Body of pancreas (tissue), 4 donors: ENCODE results near the gene SCPEP1. TPM values are rescaled to one million over a fixed set of nuclear protein-coding genes. Genes with fewer than 3 reads are reported as not detected.
"Not testable (repeated sequence)": the region's sequence is repeated elsewhere in the genome, so short reads cannot be mapped to it uniquely, and the experiment has no call there.

Experiments
- ATAC-seq: fragments of 150-250 bp; one replicate; pipeline ENCODE4 v1.9.1; 2016
- DNase-seq, 4 donors: peaks; one replicate each; pipeline ENCODE4 v3.0.0-alpha.2; 2019
- H3K27ac ChIP-seq, 4 donors: fragments of 200-600 bp; sonication (generic); 1 replicate in 3 of 4; 2 replicates in 1 of 4; pipeline versions ENCODE4 v1.5.1 to v1.6.1; 2016 to 2019; ENCODE audit warnings: mild to moderate bottlenecking in 1 of 4, mixed read lengths in 1 of 4, moderate library complexity in 1 of 4
- H3K27me3 ChIP-seq, 2 donors: fragments of 200-600 bp; sonication (generic); one replicate each; pipeline ENCODE4 v1.6.0; 2016; ENCODE audit warnings: mild to moderate bottlenecking in 1 of 2
- H3K36me3 ChIP-seq, 2 donors: fragments of 200-600 bp; sonication (generic); replicated peaks in 1 of 2; 2 replicates each; pipeline ENCODE4 v1.5.1; 2016; ENCODE audit warnings: low read depth in 2 of 2; ENCODE audit not compliant: insufficient read depth in 1 of 2
- H3K4me1 ChIP-seq: fragments of 200-600 bp; sonication (generic); one replicate; pipeline ENCODE4 v1.6.0; 2016
- H3K4me3 ChIP-seq, 2 donors: fragments of 200-600 bp; sonication (generic); 1 replicate in 1 of 2; 2 replicates in 1 of 2; pipeline ENCODE4 v1.5.1; 2016 to 2019
- H3K9me3 ChIP-seq, 3 donors: fragments of 200-600 bp; sonication (generic); 1 replicate in 2 of 3; 2 replicates in 1 of 3; pipeline ENCODE4 v1.5.1; 2016
- CTCF ChIP-seq, 7 experiments: fragments of 450-650 bp in 4 of 7; fragments of 200-600 bp in 3 of 7; sonication (generic) in 3 of 7; IDR thresholded peaks; one replicate each; pipeline ENCODE4 v1.5.1; 2016 to 2019; ENCODE audit warnings: antibody characterized with exemption in 7 of 7
- POLR2A ChIP-seq, 3 donors: fragments of 450-650 bp; IDR thresholded peaks; one replicate each; pipeline ENCODE4 v1.6.1; 2016; ENCODE audit warnings: antibody characterized with exemption in 3 of 3, mild to moderate bottlenecking in 2 of 3
- WGBS, 2 donors: methylation state at CpG; one replicate each; pipeline ENCODE4 v1.1.5; 2017; 5-methylcytosine and 5-hydroxymethylcytosine counted together
- intact Hi-C: fragments of 100-400 bp; cut with DNase I; formaldehyde crosslinking; loops from one replicate; pipeline ENCODE4 v1.15.1; 2023
- total RNA-seq, 2 donors: library from RNA; depleted of rRNA; stranded (reverse); fragments of >200 nt; gene quantifications; one replicate each; pipeline ENCODE4 v1.1.0, GENCODE V29; 2016

Gene SCPEP1
- total RNA-seq, 2 donors from 2014 or later: 27.0 to 57.7 TPM

GRCh38 chr17:56960596-56961538 is 17.1 kb upstream of the SCPEP1 start, which contains the start of gene COIL:
Gene COIL, minus strand, starts transcription at chr17:56961050. Its CDS starts 31 bp downstream, at chr17:56961019.
- peak within 1 kb of the TSS; percentile 70 to 93 (median 87) for H3K27ac ChIP-seq
- H3K27me3 ChIP-seq: no peaks in the 10 kb centered on the region
- peaks cover 24% of the 10 kb centered on the region for H3K4me1 ChIP-seq
- peak; percentile 99 for ATAC-seq
- H3K9me3 ChIP-seq: no peaks in the 10 kb centered on the region
- H3K36me3 ChIP-seq: no peaks in the 10 kb centered on the region
- intact Hi-C loops: no loop called here
- WGBS, 2 donors: 3 to 6% methylated on average over 26 to 59 of the region's 59 CpGs
- peak; percentile 97 to 100 (median 99) for TF ChIP-seq CTCF (IDR thresholded peaks at IDR 0.05)
- TF ChIP-seq POLR2A (IDR thresholded peaks at IDR 0.05): peak in 2 of 3 donors; percentile 68 to 75
- peak within 1 kb of the TSS; percentile 93 to 97 for H3K4me3 ChIP-seq
- DNase-seq: peak; percentile 91 to 94 (median 92)

GRCh38 chr17:56965241-56965640 is 12.7 kb upstream of the SCPEP1 start:
- WGBS, 2 donors: 73 to 75% methylated on average over 9 of the region's 9 CpGs
- intact Hi-C loops: not testable (repeated sequence)

GRCh38 chr17:56965681-56966080 is 12.2 kb upstream of the SCPEP1 start:
- DNase-seq: peak in 2 of 4 donors; percentile 23 to 58
- H3K4me3 ChIP-seq, ATAC-seq, H3K27me3 ChIP-seq, H3K9me3 ChIP-seq, H3K27ac ChIP-seq, intact Hi-C loops, H3K36me3 ChIP-seq: not testable (repeated sequence)
- 25 to 34% methylated on average over 5 to 6 of the region's 6 CpGs for WGBS, 2 donors
- H3K4me1 ChIP-seq: peaks cover 14% of the 10 kb centered on the region

More at GRCh38 chr17:56965241-56965640, 12.7 kb upstream of the SCPEP1 start:
- not testable (repeated sequence) for ATAC-seq, H3K36me3 ChIP-seq, H3K4me3 ChIP-seq, DNase-seq, H3K9me3 ChIP-seq, H3K27ac ChIP-seq, H3K27me3 ChIP-seq
- H3K4me1 ChIP-seq: peaks cover 14% of the 10 kb centered on the region

GRCh38 chr17:56966338-56966737 is 11.6 kb upstream of the SCPEP1 start:
- Histone ChIP-seq H3K4me3 (no peak overlapping the region), H3K27ac (no peak overlapping the region), H3K27me3 (no peaks in the 10 kb centered on the region), H3K9me3 (no peaks in the 10 kb centered on the region), H3K4me1 (peaks cover 14% of the 10 kb centered on the region), H3K36me3 (no peaks in the 10 kb centered on the region)
- WGBS, 2 donors: 61 to 72% methylated on average over 4 to 5 of the region's 5 CpGs
- no peak for TF ChIP-seq POLR2A (IDR thresholded peaks at IDR 0.05)
- no peak for TF ChIP-seq CTCF (IDR thresholded peaks at IDR 0.05)
- ATAC-seq (no peak), DNase-seq (no peak)
- intact Hi-C loops: no loop called here

GRCh38 chr17:56970974-56971373 is 7.0 kb upstream of the SCPEP1 start:
- DNase-seq: no peak
- H3K4me3 ChIP-seq: no peak overlapping the region
- WGBS, 2 donors: 89 to 100% methylated on average over 1 of the region's 1 CpG
- no peak overlapping the region for H3K27ac ChIP-seq
- peaks cover 21% of the 10 kb centered on the region for H3K4me1 ChIP-seq
- H3K9me3 ChIP-seq: no peaks in the 10 kb centered on the region
- no peak for ATAC-seq
- no peak for TF ChIP-seq CTCF (IDR thresholded peaks at IDR 0.05)
- TF ChIP-seq POLR2A (IDR thresholded peaks at IDR 0.05): no peak
- intact Hi-C loops: no loop called here
- H3K27me3 ChIP-seq: no peaks in the 10 kb centered on the region
- no peaks in the 10 kb centered on the region for H3K36me3 ChIP-seq
